Measurements from ENCODE around the gene OR4F17.
"Not testable (repeated sequence)": the region's sequence is repeated elsewhere in the genome, so short reads cannot be mapped to it uniquely, and the experiment has no call there.

OR4F17 gene

DNA sequence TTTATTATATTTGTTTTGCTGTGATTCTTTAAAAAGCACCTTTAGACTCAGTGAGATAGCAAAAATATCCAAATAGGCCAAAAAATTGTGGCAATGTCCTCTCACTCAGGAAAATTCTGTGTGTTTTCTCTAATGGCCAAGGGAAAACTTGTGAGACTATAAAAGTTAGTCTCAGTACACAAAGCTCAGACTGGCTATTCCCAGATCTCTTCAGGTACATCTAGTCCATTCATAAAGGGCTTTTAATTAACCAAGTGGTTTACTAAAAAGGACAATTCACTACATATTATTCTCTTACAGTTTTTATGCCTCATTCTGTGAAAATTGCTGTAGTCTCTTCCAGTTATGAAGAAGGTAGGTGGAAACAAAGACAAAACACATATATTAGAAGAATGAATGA lies at the start of gene OR4F17:
Gene OR4F17 (plus strand): TSS at position 301 of the 400 bp plus-strand sequence. CDS start 3,575 bp downstream, outside the sequence.
- H3K79me2 ChIP-seq (ENCODE audit: control insufficient read depth, insufficient read depth, low read length, unreplicated experiment); H3K27ac ChIP-seq (ENCODE audit: low read depth, low read length); H3K36me3 ChIP-seq (ENCODE audit: insufficient read depth, low read length); H3K4me1 ChIP-seq (ENCODE audit: control insufficient read depth, insufficient read depth, low read length, unreplicated experiment); H3K4me3 ChIP-seq (ENCODE audit: low read depth, low read length); H3K27me3 ChIP-seq (ENCODE audit: insufficient read depth, low read length); H2AFZ ChIP-seq (ENCODE audit: low read length, unreplicated experiment): not testable (repeated sequence)

GRCh38 chr19:70793-71192 lies 36.1 kb upstream of the OR4F17 start:
- H2AFZ ChIP-seq (ENCODE audit: low read length, unreplicated experiment); H3K27ac ChIP-seq (ENCODE audit: low read depth, low read length); H3K79me2 ChIP-seq (ENCODE audit: control insufficient read depth, insufficient read depth, low read length, unreplicated experiment); H3K36me3 ChIP-seq (ENCODE audit: insufficient read depth, low read length); H3K4me1 ChIP-seq (ENCODE audit: control insufficient read depth, insufficient read depth, low read length, unreplicated experiment); H3K27me3 ChIP-seq (ENCODE audit: insufficient read depth, low read length); H3K4me3 ChIP-seq (ENCODE audit: low read depth, low read length): not testable (repeated sequence)

DNA sequence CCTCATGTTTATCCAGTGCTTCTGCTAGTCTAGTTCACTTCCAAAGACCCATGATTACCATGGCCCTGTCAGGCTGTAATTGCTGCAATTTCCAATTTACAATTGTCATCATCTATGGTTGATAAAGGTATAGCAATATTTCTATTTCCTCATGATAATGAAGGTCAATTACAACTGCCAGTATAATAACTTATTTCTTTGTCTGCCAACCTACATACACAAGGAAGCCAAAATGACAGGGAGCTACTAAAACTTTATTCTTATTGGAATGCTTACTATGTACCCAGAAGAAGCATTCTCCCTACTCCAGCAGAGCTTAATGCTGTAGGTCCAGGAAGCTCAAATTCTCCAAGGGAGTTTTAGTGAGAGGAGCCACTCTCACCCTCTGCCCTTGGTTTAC lies 24.0 kb upstream of the OR4F17 start:
- H3K79me2 ChIP-seq (ENCODE audit: control insufficient read depth, insufficient read depth, low read length, unreplicated experiment); H2AFZ ChIP-seq (ENCODE audit: low read length, unreplicated experiment); H3K27ac ChIP-seq (ENCODE audit: low read depth, low read length); H3K27me3 ChIP-seq (ENCODE audit: insufficient read depth, low read length); H3K4me3 ChIP-seq (ENCODE audit: low read depth, low read length); H3K36me3 ChIP-seq (ENCODE audit: insufficient read depth, low read length); H3K4me1 ChIP-seq (ENCODE audit: control insufficient read depth, insufficient read depth, low read length, unreplicated experiment): not testable (repeated sequence)

DNA sequence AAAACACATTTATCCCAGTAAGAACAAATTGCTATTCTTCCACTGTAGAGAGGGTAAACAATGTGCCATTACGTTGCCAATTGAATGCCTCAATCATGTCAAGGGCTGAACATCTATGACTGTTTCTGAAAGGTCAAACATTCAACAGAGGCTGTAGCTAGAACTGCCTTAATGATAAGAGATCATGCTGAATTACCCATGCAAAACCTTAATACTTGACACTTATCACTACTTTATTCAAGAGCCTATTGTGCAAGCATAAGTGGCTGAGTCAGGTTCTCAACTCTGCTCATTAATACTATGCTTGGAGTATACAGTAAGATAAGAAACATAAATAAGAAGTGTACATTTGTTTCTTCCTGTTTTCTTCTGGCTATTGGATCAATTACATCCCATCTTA lies 23.3 kb upstream of the OR4F17 start:
- H3K4me1 ChIP-seq (ENCODE audit: control insufficient read depth, insufficient read depth, low read length, unreplicated experiment); H3K27ac ChIP-seq (ENCODE audit: low read depth, low read length); H2AFZ ChIP-seq (ENCODE audit: low read length, unreplicated experiment); H3K27me3 ChIP-seq (ENCODE audit: insufficient read depth, low read length); H3K36me3 ChIP-seq (ENCODE audit: insufficient read depth, low read length); H3K4me3 ChIP-seq (ENCODE audit: low read depth, low read length); H3K79me2 ChIP-seq (ENCODE audit: control insufficient read depth, insufficient read depth, low read length, unreplicated experiment): not testable (repeated sequence)

GRCh38 chr19:90678-91077 lies 16.2 kb upstream of the OR4F17 start:
- H3K4me1 ChIP-seq (ENCODE audit: control insufficient read depth, insufficient read depth, low read length, unreplicated experiment); H3K36me3 ChIP-seq (ENCODE audit: insufficient read depth, low read length); H3K27me3 ChIP-seq (ENCODE audit: insufficient read depth, low read length); H3K79me2 ChIP-seq (ENCODE audit: control insufficient read depth, insufficient read depth, low read length, unreplicated experiment); H2AFZ ChIP-seq (ENCODE audit: low read length, unreplicated experiment); H3K27ac ChIP-seq (ENCODE audit: low read depth, low read length); H3K4me3 ChIP-seq (ENCODE audit: low read depth, low read length): not testable (repeated sequence)

DNA sequence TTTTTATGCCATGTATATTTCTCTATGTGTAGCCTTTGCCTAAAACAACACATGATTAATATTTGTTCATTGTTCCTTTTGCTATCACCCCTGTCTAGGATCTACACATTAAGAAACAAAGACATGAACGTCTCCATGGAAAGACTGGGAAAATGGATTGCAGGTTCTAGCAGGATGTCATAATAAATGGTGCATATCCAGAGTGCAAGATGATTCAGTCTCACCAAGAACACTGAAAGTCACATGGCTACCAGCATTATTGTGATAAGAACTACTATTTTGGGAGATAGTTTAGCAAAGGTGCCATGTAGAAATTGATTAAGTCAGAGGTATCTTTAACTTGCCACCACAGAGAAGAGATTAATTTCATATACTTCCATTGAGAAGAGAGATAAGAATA lies 12.1 kb upstream of the OR4F17 start:
- H3K79me2 ChIP-seq (ENCODE audit: control insufficient read depth, insufficient read depth, low read length, unreplicated experiment); H3K36me3 ChIP-seq (ENCODE audit: insufficient read depth, low read length); H3K4me1 ChIP-seq (ENCODE audit: control insufficient read depth, insufficient read depth, low read length, unreplicated experiment); H3K4me3 ChIP-seq (ENCODE audit: low read depth, low read length); H2AFZ ChIP-seq (ENCODE audit: low read length, unreplicated experiment); H3K27me3 ChIP-seq (ENCODE audit: insufficient read depth, low read length); H3K27ac ChIP-seq (ENCODE audit: low read depth, low read length): not testable (repeated sequence)

DNA sequence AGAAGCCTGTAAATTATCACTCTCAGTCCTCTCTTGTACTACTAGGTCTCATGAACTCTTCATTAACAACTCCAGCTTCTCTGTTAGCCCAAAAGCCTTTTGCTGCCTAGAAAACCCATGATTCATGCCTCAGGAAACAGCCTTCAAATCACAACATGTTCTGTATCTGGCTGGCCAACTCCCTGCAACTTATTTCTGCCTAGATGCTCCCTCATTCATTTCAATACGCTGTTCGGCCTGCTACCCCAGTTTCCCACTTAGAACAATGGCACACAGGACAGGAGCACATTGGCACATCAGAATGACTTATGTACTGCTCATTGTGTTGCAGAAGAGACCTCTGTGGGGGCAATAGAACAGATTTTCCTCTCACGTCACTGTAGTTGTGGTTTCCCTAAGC lies 9.3 kb upstream of the OR4F17 start:
- not testable (repeated sequence) for H2AFZ ChIP-seq (ENCODE audit: low read length, unreplicated experiment); H3K79me2 ChIP-seq (ENCODE audit: control insufficient read depth, insufficient read depth, low read length, unreplicated experiment); H3K36me3 ChIP-seq (ENCODE audit: insufficient read depth, low read length); H3K4me3 ChIP-seq (ENCODE audit: low read depth, low read length); H3K27me3 ChIP-seq (ENCODE audit: insufficient read depth, low read length); H3K4me1 ChIP-seq (ENCODE audit: control insufficient read depth, insufficient read depth, low read length, unreplicated experiment); H3K27ac ChIP-seq (ENCODE audit: low read depth, low read length)

DNA sequence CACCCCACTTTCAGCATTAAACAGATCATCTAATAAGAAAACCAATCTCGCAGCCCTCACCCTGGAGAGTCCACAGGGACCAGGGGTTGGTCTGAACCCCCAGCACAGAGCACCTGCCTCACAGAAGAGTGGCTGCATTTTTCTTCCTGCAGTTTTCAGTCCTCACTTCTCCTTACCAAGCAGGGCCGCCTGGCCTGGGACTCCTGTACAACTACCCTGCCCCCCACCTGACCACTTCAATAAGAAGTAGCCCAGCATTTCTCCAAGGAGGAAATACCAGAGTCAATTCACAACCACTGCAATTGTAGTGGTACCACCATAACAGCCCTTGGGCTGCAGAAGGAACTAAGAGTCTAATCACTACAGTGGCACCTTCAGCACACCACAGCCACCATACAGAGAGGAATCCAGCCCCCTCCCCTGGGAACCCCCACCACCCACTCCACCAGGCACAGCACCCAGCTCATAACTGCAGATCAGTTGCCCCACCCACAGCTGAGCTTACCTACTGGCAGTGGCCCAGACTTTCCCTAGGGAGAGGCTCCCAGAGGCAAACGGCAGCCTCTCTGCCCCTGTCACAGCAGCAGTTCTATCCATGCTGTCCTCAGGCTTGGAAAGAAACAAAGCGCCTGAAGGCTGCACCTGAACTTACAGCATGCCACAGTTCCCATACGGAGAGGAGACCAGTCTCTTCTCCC lies 13.7 kb downstream of the OR4F17 start:
- H3K36me3 ChIP-seq (ENCODE audit: insufficient read depth, low read length); H2AFZ ChIP-seq (ENCODE audit: low read length, unreplicated experiment); H3K79me2 ChIP-seq (ENCODE audit: control insufficient read depth, insufficient read depth, low read length, unreplicated experiment); H3K27ac ChIP-seq (ENCODE audit: low read depth, low read length); H3K27me3 ChIP-seq (ENCODE audit: insufficient read depth, low read length); H3K4me1 ChIP-seq (ENCODE audit: control insufficient read depth, insufficient read depth, low read length, unreplicated experiment); H3K4me3 ChIP-seq (ENCODE audit: low read depth, low read length): not testable (repeated sequence)

Measured in ACC112 (cell line).